GM23338 (cell line): ENCODE data around the gene FIGN. TPM values are rescaled to one million over a fixed set of nuclear protein-coding genes. Genes with fewer than 3 reads are reported as not detected.
A peak's percentile ranks its signal among the peaks of the same experiment; 100 is the strongest.

ENCODE experiments used
- ATAC-seq: fragments of 200-7000 bp; cut with Tn5 transposase; 3 replicates; pipeline ENCODE4 v1.9.1; 2020
- DNase-seq: peaks from one replicate; pipeline ENCODE4 v3.0.0-alpha.2; 2015; ENCODE audit warnings: low spot score
- H2AFZ ChIP-seq: fragments of 200-600 bp; sonication (generic); 2 replicates; pipeline ENCODE4 v1.8.0; 2016; ENCODE audit warnings: antibody characterized with exemption, mild to moderate bottlenecking, moderate library complexity
- H3F3A ChIP-seq: fragments of 200-600 bp; sonication (generic); replicated peaks from 2 replicates; pipeline ENCODE4 v1.8.0; 2017; ENCODE audit warnings: antibody characterized with exemption, mixed run types, low read depth
- H3K27ac ChIP-seq: fragments of 200-600 bp; sonication (generic); 2 replicates; pipeline ENCODE4 v1.6.1; 2016; ENCODE audit warnings: low read depth
- H3K27me3 ChIP-seq: fragments of 200-600 bp; sonication (generic); 2 replicates; pipeline ENCODE4 v1.8.0; 2016; ENCODE audit warnings: mild to moderate bottlenecking, mixed run types, moderate library complexity; ENCODE audit not compliant: insufficient read depth
- H3K36me3 ChIP-seq: fragments of 200-600 bp; sonication (generic); 2 replicates; pipeline ENCODE4 v1.8.0; 2016; ENCODE audit warnings: mild to moderate bottlenecking; ENCODE audit not compliant: insufficient read depth
- H3K4me1 ChIP-seq: fragments of 200-600 bp; sonication (generic); 2 replicates; pipeline ENCODE4 v1.8.0; 2016; ENCODE audit warnings: mild to moderate bottlenecking, moderate library complexity; ENCODE audit not compliant: insufficient read depth
- H3K4me2 ChIP-seq: fragments of 200-600 bp; sonication (generic); 2 replicates; pipeline ENCODE4 v1.7.1; 2017; ENCODE audit warnings: mixed run types
- H3K4me3 ChIP-seq: fragments of 200-600 bp; sonication (generic); 2 replicates; pipeline ENCODE4 v1.6.1; 2016; ENCODE audit warnings: mixed run types
- H3K79me2 ChIP-seq: fragments of 200-600 bp; sonication (generic); replicated peaks from 2 replicates; pipeline ENCODE4 v1.8.0; 2017; ENCODE audit warnings: mild to moderate bottlenecking; ENCODE audit not compliant: insufficient read depth
- H3K9me2 ChIP-seq: fragments of 200-600 bp; sonication (generic); 2 replicates; pipeline ENCODE4 v1.8.0; 2017; ENCODE audit not compliant: insufficient read depth
- H4K20me1 ChIP-seq: fragments of 200-600 bp; sonication (generic); replicated peaks from 2 replicates; pipeline ENCODE4 v1.8.0; 2017; ENCODE audit warnings: mild to moderate bottlenecking; ENCODE audit not compliant: insufficient read depth
- H3K27ac Mint-ChIP-seq: 2 replicates; pipeline ENCODE4 v1.8.0; 2020; ENCODE audit warnings: inconsistent platforms, mild to moderate bottlenecking, moderate library complexity, mixed read lengths
- H3K27me3 Mint-ChIP-seq: 3 replicates; pipeline ENCODE4 v1.8.0; 2022; ENCODE audit warnings: low read depth, mild to moderate bottlenecking, moderate library complexity, mixed read lengths, inconsistent platforms; ENCODE audit not compliant: insufficient read depth, poor library complexity
- H3K36me3 Mint-ChIP-seq: 3 replicates; pipeline ENCODE4 v1.8.0; 2021; ENCODE audit warnings: low read depth, mild to moderate bottlenecking, inconsistent platforms, moderate library complexity, mixed read lengths
- H3K4me1 Mint-ChIP-seq: 3 replicates; pipeline ENCODE4 v1.8.0; 2020; ENCODE audit warnings: mild to moderate bottlenecking, inconsistent platforms, mixed read lengths
- H3K4me3 Mint-ChIP-seq: 3 replicates; pipeline ENCODE4 v1.8.0; 2021; ENCODE audit warnings: moderate library complexity, mild to moderate bottlenecking, inconsistent platforms, mixed read lengths
- H3K9me3 Mint-ChIP-seq: 3 replicates; pipeline ENCODE4 v1.8.0; 2020; ENCODE audit warnings: moderate library complexity, mild to moderate bottlenecking, inconsistent platforms, mixed read lengths
- CREB1 ChIP-seq: fragments of 250-450 bp; sonication (Bioruptor Pico); IDR thresholded peaks from 2 replicates; pipeline ENCODE4 v1.5.0; 2020; ENCODE audit warnings: low read depth, mild to moderate bottlenecking, moderate library complexity
- CTCF ChIP-seq, 2 experiments: fragments of 200-600 bp in 1 of 2; sonication (generic) in 1 of 2; conservative IDR thresholded peaks; 2 replicates each; pipeline versions ENCODE4 v1.5.1 to v1.6.1; 2016 to 2017; ENCODE audit warnings: antibody characterized with exemption in 2 of 2, low read depth in 2 of 2, mild to moderate bottlenecking in 2 of 2, moderate library complexity in 1 of 2
- ETS1 ChIP-seq: IDR thresholded peaks from 2 replicates; pipeline ENCODE4 v1.6.1; 2016; ENCODE audit warnings: antibody characterized with exemption
- EZH2phosphoT487 ChIP-seq: fragments of 200-600 bp; sonication (generic); IDR thresholded peaks from one replicate; pipeline ENCODE4 v1.8.1; 2018; ENCODE audit warnings: antibody characterized with exemption; ENCODE audit not compliant: unreplicated experiment
- JUNB ChIP-seq: IDR thresholded peaks from one replicate; pipeline ENCODE4 v1.6.1; 2016; ENCODE audit warnings: antibody characterized with exemption; ENCODE audit not compliant: unreplicated experiment
- NANOG ChIP-seq: IDR thresholded peaks from 2 replicates; pipeline ENCODE4 v1.6.1; 2016; ENCODE audit warnings: antibody characterized with exemption, borderline replicate concordance
- POLR2AphosphoS5 ChIP-seq: IDR thresholded peaks from 2 replicates; pipeline ENCODE4 v1.6.1; 2016; ENCODE audit warnings: antibody characterized with exemption, low read depth
- REST ChIP-seq: IDR thresholded peaks from one replicate; pipeline ENCODE4 v1.6.1; 2018; ENCODE audit warnings: antibody characterized with exemption; ENCODE audit not compliant: unreplicated experiment
- STAT1 ChIP-seq: IDR thresholded peaks from one replicate; pipeline ENCODE4 v1.6.1; 2016; ENCODE audit warnings: antibody characterized with exemption; ENCODE audit not compliant: unreplicated experiment
- ZNF114 ChIP-seq: fragments of 250-450 bp; sonication (Bioruptor Pico); IDR thresholded peaks from 2 replicates; pipeline ENCODE4 v1.5.0; 2020; ENCODE audit warnings: mild to moderate bottlenecking, moderate library complexity
- ZNF331 ChIP-seq: fragments of 250-450 bp; sonication (Bioruptor Pico); IDR thresholded peaks from 2 replicates; pipeline ENCODE4 v1.5.0; 2020; ENCODE audit warnings: low read depth, mild to moderate bottlenecking, moderate library complexity
- ZNF462 ChIP-seq: fragments of 250-450 bp; sonication (Bioruptor Pico); IDR thresholded peaks from 2 replicates; pipeline ENCODE4 v1.5.0; 2020; ENCODE audit warnings: mild to moderate bottlenecking, moderate library complexity
- polyA plus RNA-seq: library from polyadenylated mRNA; unstranded; fragments of >200 nt; fragmentation: Nextera tagmentation; extraction: Ambion mirVana; gene quantifications from 2 replicates; pipeline ENCODE4 v1.2.1, GENCODE V29; 2016
- total RNA-seq: library from RNA; depleted of rRNA; stranded (reverse); fragments of >200 nt; shearing (Covaris generic); gene quantifications from 2 replicates; pipeline ENCODE4 v1.2.3, GENCODE V29; 2014

The FIGN gene
- total and polyA plus RNA-seq, 2 experiments from 2014 or later, result 17.2 to 23.6 TPM

- TF ChIP-seq REST (no peak), ZNF331 (CRISPR knock-in tag) (no peak), JUNB (no peak), ETS1 (no peak), EZH2phosphoT487 (no peak), NANOG (no peak)
Observed at GRCh38 chr2:163600801-163601200, 135.0 kb downstream of the FIGN start (continued).

GRCh38 chr2:163595028-163595427 is 140.8 kb downstream of the FIGN start:
- ATAC-seq (no peak), DNase-seq (no peak)
- H3K36me3 ChIP-seq, result no peaks in the 10 kb centered on the region
- no peaks in the 10 kb centered on the region for H4K20me1 ChIP-seq
- no peaks in the 10 kb centered on the region for H3K9me2 ChIP-seq
- no peaks in the 10 kb centered on the region for H3K27me3 Mint-ChIP-seq
- no peaks in the 10 kb centered on the region for H3K36me3 Mint-ChIP-seq
- peaks cover 54% of the 10 kb centered on the region for H3K4me1 Mint-ChIP-seq
- H3K27me3 ChIP-seq, result no peaks in the 10 kb centered on the region
- no peak overlapping the region for H2AFZ ChIP-seq
- no peaks in the 10 kb centered on the region for H3F3A ChIP-seq
- peak overlapping the region; percentile 19; the same call in 1 of the 2 replicates for H3K4me2 ChIP-seq
- no peak overlapping the region for H3K27ac ChIP-seq
- H3K79me2 ChIP-seq, result no peaks in the 10 kb centered on the region
- no peak overlapping the region for H3K4me3 ChIP-seq
- H3K4me3 Mint-ChIP-seq, result no peak overlapping the region
- peaks cover 51% of the 10 kb centered on the region for H3K4me1 ChIP-seq
- H3K9me3 Mint-ChIP-seq, result no peaks in the 10 kb centered on the region
- H3K27ac Mint-ChIP-seq, result peak overlapping the region; percentile 61; the same call in 1 of the 2 replicates
- TF ChIP-seq POLR2AphosphoS5, result no peak
- TF ChIP-seq ETS1, result no peak
- TF ChIP-seq EZH2phosphoT487, result no peak
- no peak for TF ChIP-seq CTCF (conservative IDR thresholded peaks at IDR 0.05; ENCODE audit: low read depth in 2 of 2)
- no peak for TF ChIP-seq NANOG
- TF ChIP-seq STAT1, result no peak
- no peak for TF ChIP-seq JUNB
- no peak for TF ChIP-seq ZNF462 (CRISPR knock-in tag)
- no peak for TF ChIP-seq CREB1 (CRISPR knock-in tag)
- TF ChIP-seq ZNF114 (CRISPR knock-in tag), result no peak
